ENCODE data around the gene MPZL1.

Gene MPZL1

GRCh38 chr1:167695147-167695546 lies 26.6 kb upstream of the MPZL1 start:
- TF ChIP-seq, protein P1, sequence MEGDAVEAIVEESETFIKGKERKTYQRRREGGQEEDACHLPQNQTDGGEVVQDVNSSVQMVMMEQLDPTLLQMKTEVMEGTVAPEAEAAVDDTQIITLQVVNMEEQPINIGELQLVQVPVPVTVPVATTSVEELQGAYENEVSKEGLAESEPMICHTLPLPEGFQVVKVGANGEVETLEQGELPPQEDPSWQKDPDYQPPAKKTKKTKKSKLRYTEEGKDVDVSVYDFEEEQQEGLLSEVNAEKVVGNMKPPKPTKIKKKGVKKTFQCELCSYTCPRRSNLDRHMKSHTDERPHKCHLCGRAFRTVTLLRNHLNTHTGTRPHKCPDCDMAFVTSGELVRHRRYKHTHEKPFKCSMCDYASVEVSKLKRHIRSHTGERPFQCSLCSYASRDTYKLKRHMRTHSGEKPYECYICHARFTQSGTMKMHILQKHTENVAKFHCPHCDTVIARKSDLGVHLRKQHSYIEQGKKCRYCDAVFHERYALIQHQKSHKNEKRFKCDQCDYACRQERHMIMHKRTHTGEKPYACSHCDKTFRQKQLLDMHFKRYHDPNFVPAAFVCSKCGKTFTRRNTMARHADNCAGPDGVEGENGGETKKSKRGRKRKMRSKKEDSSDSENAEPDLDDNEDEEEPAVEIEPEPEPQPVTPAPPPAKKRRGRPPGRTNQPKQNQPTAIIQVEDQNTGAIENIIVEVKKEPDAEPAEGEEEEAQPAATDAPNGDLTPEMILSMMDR (IDR thresholded peaks at IDR 0.05; ENCODE audit: low read depth, low read length), result no peak
- no peak overlapping the region for H3K4me3 ChIP-seq (ENCODE audit: low read depth, low read length)

GRCh38 chr1:167695756-167696561 lies 25.8 kb upstream of the MPZL1 start:
- H3K4me3 ChIP-seq (ENCODE audit: low read depth, low read length), result no peak overlapping the region
- TF ChIP-seq, protein P1 (IDR thresholded peaks at IDR 0.05; ENCODE audit: low read depth, low read length), result no peak

DNA sequence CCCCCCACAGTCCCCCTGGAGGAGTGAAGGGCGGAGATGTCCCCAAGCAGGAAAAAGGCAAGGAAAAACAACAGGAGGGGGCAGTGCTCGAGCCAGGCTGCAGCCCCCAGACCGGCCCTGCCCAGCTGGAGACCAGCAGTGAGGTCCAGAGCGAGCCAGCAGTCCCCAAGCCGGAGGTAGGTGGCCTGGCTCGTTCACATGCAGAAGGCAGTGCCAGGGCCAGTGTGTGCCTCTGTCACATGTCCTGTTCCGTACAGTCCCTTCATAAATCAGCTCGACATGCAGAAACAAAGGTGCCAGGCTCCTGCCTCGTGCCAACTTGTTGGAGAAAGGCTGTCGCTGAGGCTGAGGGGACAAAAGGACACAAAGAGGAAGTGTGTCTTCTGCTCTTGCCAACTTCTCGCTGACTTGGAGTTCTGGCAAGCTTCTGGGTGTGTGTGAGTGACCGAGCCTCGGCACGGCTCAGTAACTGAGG lies 24.1 kb upstream of the MPZL1 start:
- TF ChIP-seq, protein P1 (IDR thresholded peaks at IDR 0.05; ENCODE audit: low read depth, low read length), result no peak

DNA sequence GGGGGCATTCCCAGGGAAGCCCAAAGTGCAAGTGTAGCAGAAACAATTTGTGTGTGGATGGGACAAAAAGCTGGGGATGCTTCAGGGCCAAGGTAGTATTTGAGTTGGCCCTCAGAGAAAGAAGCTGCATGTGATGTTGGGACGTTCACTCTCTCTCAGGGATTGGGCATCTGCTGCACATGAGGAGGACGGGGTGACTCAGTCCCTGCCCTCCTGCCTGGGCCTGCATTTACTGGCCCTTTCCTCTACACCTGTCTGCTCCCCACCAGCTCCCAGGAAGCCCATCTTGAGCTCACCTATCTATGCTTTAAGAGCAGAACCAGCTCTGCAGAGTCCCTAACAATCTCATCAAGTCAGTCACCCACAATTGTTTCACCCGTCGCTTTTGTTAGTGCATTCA lies 23.5 kb upstream of the MPZL1 start:
- TF ChIP-seq, protein P1 (IDR thresholded peaks at IDR 0.05; ENCODE audit: low read depth, low read length), result no peak
- no peak overlapping the region for H3K4me3 ChIP-seq (ENCODE audit: low read depth, low read length)

More for the DNA sequence above, 24.1 kb upstream of the MPZL1 start:
- no peak overlapping the region for H3K4me3 ChIP-seq (ENCODE audit: low read depth, low read length)

- TF ChIP-seq, protein P1 (IDR thresholded peaks at IDR 0.05; ENCODE audit: low read depth, low read length), result no peak
- H3K4me3 ChIP-seq (ENCODE audit: low read depth, low read length), result no peak overlapping the region
These were observed 20.3 kb upstream of the MPZL1 start for GRCh38 chr1:167701510-167701909.

GRCh38 chr1:167703557-167703956 lies 18.2 kb upstream of the MPZL1 start:
- TF ChIP-seq, protein P1 (IDR thresholded peaks at IDR 0.05; ENCODE audit: low read depth, low read length), result no peak
- H3K4me3 ChIP-seq (ENCODE audit: low read depth, low read length), result no peak overlapping the region

- no peak overlapping the region for H3K4me3 ChIP-seq (ENCODE audit: low read depth, low read length)
These were observed 17.1 kb upstream of the MPZL1 start for GRCh38 chr1:167704715-167705114.

More at GRCh38 chr1:167704715-167705114, 17.1 kb upstream of the MPZL1 start:
- TF ChIP-seq, protein P1 (IDR thresholded peaks at IDR 0.05; ENCODE audit: low read depth, low read length), result no peak
